NCI-H510A treated with DMSO at 0.1 percent for 48 hours (cell line): ENCODE data around the gene ATF7.
A peak's percentile ranks its signal among the peaks of the same experiment; 100 is the strongest.

ENCODE experiments used
- DNase-seq: peaks from one replicate; lab custom pipeline; 2025; lab: John Stamatoyannopoulos, UW

ATF7 gene

DNA sequence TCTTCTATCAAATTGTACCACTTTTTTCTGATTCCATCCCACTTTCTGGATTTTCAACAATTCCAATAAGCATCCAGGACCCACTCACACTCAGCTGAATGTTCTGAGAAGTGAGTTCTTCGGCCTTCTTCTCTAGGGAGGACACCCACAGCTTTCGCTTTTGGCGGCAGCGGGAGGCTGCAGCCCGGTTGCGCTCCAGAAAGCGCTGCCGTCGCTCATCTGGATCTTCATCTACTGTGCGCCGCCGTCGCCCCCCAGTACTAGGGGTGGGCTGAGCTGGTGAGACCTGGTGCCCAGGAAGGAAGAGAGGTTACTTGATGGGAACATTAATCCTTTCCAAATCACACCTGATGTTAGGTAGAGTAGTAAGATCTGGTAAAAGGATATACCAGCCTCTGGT is 101.7 kb downstream of the ATF7 start:
- DNase-seq, result no peak

DNA sequence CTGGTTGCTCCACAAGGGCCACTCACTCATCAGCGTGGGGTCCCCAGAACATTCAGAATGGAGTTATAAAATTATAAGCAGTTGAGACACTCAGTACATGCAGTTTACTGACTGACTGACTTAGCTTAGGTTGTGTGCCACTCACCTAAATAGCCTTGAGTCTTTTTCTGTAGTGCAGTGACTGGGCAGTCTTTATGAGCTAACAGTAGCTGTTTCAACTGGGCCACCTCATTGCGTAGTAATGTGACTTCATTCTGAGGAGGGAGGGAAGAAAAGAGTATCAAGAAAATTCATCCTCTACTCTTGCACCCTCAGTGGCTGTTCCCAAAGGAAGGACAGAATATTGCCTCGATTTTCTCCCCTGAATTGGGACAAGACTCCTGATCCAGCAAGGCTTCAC is 103.1 kb downstream of the ATF7 start:
- no peak for DNase-seq

DNA sequence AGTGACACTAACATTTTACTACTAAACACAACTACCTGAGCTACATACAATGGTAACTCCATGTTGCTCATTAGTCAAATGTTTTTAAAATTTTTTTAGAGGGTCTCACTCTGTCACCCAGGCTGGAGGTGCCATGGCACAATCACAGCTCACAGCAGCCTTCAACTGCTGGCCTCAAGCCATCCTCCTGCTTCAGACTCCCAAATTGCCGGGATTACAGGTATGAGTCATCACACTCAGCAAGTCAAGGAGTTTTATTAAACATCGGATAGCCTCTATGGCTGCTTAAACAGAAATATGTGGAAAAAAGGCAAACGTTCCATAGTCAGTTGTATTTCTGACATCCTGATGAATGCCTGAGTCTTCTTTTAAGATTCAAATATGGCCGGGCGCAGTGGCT is 107.8 kb downstream of the ATF7 start:
- DNase-seq, result no peak

DNA sequence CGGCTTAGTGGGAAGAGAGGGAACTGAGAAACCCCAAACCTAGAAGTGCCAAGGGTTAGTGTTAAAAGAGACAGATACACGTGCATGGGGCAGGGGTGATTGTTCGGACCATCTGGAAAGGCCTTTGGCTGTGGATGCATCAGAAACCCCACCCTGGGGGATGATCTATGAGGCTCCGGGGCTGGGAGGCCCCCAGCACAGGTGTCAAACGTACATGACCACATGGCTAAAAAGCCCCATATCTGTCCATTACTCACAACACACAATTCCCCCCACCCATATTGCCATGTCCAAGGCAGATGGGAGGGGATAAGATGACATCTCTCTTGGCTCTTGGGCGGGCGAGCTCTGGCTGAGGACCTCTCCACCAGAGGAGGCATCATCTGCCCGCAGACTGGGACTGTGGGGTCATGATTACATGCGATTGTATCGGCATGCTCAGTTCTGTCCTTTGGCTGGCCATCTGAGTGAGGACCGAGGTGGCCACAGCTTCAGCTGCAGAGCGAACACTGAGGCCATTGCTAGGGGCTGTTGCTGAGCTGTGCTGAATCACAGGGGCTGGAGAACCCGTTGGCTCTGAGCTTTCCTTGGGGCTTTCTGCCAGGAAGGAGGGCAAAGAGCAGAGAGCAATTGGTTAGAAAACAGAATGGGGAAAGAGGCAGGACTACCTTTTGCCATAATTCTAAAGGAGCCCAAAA is 109.3 kb downstream of the ATF7 start:
- no peak for DNase-seq

DNA sequence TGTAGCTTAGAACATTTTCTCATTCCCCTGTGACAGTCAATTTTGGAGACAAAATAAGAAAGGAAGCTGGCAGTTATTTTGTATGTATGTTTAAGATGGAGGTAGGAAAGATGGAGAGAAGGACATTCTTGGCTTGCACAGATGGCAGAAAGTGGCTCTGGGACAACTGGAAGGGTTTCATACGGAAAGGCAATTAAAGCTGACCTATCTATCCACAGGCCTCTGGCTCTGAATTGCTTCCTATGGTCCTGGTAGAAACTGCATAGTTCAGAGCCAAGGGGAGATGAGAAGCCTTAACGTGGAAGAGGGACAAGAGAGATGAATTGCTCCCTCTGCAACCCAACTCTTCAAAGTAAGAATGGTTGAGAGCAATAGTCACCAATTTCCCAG is 110.9 kb downstream of the ATF7 start:
- no peak for DNase-seq

DNA sequence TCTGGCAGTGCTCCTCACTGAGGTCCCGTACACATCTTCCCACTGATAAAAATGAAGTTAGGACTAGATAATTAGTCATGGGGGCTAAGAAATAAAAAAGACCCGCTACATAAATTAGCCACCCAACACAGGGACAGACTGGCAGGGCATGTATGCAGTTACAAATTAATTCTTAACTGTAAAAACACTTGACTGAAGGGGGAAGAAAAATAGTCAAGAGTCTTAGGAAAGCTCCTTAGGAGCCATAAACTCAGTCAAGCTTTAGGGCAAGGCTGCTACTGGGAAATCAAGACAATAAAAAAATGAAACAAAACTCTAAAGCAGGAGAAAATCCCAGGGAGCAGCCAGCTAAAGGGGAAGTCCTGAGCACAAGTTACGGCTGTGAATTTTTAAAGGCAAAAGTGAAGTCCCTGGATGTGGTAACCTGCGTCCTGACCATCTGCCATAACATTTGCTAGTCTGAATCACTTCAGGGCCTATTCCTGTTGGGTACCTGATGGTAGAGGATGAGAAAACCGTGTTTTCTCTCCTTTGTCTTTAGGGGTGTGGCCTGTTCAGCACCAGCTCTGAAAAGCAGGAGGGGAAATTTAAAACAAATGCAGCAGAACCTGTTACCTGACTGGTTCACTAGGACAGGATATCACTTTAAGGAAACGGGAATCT is 111.4 kb downstream of the ATF7 start:
- DNase-seq, result no peak

DNA sequence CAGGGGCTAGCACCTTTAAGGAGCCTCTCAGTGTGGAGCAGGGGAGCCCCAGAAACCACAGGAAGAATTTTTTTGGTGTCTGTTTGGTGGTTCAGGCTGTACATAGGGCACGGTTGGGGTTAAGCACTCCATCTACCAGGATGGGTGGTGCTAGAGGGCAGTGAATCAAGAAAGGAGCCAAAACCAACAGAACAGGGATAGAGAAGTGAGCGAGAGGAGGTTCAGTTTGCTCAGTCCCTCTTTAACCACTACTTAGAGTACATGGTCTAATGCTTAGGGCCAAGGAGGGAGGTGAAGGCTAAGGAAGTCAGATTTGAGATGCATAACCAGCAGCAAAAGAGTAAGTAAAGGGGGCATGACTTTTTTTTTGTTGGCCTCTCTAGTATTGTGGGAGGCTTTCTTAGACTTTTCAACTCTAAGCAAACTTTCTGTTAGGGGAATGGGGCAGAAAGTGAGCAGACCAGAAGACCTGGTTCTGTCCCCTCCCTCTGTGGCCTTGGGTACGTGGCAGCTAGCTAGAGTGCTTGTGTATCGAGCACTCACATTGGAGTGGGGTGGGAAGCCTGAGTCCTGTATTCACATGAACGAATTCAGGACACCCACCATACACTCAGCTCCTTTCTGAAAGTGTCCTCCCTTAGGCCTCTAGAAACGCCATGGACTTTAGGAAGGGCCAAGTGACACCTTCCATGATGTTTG is 112.3 kb downstream of the ATF7 start:
- no peak for DNase-seq

DNA sequence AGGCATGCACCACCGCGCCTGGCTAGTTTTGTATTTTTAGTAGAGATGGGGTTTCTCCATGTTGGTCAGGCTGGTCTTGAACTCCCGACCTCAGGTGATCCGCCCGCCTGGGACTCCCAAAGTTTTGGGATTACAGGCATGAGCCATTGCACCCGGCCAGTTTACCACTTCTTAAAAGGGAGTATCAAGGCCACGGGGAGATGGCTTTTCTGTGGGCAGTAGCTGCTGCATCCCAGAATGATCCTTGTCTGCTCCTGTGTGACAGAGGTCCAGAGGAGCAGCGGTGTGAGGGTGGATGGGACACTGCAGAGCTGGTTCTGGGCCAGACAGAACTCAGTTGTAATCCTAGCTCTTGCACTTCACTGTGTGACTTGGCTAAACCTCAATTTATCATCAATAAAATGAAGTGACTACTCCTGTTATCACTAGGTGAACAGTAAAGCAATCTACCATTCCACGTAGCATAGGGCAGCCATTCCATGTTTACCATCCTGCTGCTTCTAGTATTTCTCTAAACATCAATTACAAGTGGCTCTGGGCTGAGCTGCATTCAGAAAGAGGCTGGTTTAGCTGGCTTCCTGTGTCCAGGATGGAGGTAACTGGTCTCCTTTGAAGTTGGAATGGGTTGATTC is 115.9 kb downstream of the ATF7 start:
- no peak for DNase-seq

DNA sequence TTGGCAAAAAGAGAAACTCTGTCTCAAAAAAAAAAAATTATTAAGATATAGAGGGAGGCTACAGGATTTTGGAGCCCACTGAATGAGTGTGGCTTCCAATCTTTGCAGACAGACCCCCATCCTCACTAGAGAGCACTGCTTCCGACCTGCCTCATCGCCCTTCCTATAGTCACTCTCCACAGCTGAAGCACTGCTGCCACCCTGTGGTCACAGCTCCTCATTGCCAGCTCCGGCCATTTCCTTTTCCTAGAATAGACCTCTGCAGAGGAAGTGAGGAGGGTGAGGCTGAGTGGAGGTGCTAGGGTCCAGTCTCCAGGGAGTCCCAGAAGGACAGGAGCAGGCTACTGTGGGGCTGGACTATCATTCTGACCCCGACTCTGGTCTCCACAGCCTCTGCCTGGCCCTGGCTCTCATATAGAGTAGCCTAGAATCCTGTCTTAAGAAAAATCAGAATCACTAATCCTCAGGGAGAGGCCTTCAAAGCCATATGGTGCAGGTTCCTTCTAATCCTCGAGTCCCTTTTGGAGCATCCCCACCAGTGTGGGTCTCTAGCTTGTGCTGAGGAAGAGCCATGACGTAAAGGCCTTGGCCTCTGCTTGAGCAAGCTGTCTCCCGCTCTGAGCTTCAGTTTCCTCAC is 117.5 kb downstream of the ATF7 start:
- DNase-seq, result peak; percentile 91

DNA sequence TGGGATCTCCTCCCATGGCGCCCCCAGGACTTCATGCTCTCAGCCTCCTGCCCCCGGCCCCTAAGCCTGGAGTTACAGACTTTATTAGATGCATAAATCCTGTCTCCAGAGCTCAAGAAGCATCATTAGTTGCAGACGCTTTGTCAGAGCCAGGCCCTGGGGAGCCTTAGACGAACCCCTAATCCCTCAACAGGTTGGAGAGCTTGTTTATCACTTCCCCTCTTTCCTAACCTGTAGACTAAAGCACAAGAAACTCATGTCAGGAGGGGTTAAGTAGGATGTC is 118.6 kb downstream of the ATF7 start:
- DNase-seq, result no peak

DNA sequence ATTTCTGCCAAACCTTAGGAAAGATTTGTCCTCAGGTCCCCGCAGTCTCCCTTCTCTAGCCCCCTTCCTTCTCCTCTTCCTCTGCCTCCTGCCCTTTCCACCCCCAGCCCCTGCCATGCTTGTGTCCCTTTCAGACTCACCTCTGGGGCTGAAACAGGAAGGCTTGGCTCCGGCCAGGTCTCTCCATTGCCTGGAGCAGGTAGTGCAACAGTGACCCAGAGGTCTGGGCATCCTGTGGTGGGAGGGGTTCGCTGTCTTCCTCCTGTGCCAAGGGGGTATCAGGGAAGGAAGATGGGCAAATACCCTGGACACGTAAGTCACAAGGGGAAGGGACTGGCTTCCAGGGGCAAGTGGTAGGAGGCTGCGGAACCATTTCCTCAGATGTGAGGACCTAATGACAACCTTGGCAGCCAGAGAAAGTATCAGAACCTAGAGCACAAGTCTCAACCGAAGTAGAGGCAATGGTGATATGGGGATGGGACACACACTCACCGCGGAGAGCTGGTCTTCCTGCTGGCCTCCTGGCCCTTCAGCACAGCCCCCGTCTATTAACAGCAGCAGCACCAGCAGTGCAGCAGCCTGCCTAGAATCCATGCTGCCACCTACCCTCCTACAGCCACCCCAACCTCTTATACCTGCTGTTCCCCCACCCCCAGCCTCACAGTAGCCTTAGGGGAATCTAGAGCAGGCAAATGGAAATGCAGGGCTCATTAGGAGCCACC is 119.1 kb downstream of the ATF7 start, which contains the start of gene NPFF:
NPFF (minus strand) TSS at position 604 of the 722 bp plus-strand sequence; CDS start at position 594, 10 bp downstream.
- no peak for DNase-seq

DNA sequence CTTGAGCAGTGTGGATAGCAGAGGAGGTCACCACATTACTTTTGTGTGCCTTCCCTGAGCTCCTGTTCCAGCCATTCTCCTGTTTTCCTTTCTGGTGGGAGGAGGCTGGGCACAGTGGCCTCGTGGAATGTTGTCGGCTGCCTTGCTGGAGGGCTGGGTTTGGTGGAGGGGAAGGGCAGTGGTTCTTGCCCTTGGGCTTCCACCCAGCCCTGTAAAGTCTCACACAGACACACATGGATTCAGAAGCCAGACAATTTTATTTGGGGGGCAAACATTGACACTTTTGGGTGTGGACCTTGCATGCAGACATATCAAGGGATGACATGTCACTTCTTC is 119.8 kb downstream of the ATF7 start:
- DNase-seq, result no peak

DNA sequence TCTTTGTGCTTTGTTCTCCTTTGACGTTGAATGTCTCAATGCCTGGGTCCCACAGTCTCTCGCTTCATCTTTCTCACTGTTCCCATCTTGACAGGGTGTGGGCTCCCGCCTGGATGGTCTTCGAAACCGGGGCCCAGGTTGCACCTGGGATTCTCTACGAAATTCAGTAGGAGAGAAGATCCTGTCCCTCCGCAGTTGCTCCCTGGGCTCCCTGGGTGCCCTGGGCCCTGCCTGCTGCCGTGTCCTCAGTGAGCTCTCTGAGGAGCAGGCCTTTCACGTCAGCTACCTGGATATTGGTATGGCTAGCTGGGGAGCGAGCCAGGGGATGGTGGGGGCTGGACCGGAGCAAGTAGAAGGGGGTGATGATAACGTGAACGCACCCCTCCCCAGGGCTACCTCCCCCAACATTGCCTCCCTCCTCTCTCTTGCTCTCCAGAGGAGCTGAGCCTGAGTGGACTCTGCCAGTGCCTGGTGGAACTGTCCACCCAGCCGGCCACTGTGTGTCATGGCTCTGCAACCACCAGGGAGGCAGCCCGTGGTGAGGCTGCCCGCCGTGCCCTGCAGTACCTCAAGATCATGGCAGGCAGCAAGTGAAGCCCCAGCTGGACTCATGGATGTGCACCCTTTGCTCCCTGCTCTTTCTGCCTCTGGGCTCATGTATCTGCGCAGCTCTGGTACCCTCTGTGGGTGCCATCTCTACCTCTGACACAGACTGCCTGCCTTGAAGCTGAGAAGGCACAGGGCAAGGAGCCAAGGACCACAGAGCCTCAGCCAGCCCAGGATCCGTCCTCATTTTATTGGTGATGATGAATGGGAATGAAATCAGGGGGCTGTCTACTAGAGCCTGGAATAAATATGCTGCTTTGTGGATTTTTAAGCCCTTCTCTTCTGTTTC is 120.4 kb downstream of the ATF7 start:
- DNase-seq, result no peak

DNA sequence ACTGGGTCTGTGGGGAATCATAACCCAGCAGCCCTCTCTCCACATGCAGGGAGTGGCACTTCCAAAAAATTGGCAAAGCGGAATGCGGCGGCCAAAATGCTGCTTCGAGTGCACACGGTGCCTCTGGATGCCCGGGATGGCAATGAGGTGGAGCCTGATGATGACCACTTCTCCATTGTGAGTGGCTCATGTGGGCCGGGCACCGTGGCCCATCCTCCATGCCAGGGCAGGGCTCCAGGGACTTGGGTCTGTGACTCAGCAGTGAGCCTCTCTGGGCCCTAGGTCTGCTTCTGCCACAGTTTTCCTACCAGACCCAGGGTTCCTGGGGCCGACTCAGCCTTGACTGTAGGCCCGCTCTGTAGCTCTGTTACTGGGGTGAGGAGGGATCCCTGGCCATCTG is 121.1 kb downstream of the ATF7 start:
- no peak for DNase-seq

DNA sequence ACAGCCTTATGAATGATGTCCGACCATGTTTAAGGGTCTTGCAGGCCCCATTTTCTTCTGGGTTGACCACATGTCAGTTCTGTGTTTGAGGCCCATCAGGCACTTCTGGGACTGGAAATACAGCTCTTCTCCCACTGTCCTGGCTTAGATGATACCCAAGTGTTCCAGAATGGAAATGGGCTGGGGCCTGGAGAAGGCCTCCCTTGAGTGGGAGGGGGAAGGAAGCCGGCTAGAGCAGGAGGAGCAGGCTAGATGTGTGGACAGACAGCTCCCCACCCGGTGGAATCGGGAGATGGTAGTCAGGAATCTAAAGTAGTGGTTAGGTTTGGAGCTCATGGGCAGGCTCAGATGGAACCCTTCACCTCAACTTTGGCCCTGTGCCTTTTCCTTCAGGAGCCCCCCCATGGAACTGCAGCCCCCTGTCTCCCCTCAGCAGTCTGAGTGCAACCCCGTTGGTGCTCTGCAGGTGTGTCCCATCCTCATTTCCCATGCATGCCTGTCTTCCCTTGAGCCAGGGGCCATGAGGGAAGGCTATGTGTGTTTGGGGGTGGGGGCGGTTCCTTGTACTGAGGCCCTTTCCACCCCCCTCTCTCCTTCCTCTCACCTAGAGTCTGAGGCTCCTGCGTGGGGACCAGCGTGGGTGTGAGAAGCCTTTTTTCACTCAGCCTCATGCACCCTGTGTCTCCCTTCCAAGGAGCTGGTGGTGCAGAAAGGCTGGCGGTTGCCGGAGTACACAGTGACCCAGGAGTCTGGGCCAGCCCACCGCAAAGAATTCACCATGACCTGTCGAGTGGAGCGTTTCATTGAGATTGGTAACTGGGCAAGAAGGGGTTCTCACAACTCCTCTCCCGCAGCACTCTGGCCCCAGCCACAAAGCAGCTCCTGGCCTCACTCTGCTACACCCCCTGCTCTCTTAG is 121.9 kb downstream of the ATF7 start:
- no peak for DNase-seq

DNA sequence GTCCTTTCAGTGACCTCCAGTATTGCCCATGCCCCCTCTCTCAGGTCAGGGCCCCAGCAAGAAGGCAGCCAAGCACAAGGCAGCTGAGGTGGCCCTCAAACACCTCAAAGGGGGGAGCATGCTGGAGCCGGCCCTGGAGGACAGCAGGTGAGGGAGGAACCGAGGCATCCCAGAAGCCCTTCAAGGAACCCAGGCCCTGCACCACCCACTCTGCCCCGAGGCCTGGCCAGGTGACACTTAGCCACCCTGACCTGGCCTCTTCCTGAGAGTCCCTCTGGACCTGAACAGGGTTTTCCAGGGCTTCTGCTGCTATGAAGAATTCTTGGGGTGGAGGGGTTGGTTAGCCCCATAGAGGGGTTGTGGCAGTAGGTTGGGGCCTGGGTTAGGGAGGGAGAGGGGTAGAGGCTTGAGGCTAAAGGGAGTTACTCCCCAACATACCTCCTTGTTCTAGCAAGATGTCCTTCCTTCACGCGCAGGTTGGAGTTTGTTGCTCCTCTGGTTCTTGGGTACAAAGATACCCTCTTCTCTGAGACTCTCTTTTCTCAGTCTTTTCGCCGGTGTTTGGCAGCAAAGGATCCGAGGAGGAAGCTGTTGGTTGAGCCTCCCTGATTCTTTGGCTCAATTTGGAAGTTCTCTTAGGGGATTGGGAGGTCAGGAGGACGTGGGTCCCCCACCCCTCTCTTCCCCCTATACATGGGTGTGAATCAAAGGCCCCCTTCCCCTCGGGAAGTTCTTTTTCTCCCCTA is 123.0 kb downstream of the ATF7 start:
- DNase-seq, result no peak

DNA sequence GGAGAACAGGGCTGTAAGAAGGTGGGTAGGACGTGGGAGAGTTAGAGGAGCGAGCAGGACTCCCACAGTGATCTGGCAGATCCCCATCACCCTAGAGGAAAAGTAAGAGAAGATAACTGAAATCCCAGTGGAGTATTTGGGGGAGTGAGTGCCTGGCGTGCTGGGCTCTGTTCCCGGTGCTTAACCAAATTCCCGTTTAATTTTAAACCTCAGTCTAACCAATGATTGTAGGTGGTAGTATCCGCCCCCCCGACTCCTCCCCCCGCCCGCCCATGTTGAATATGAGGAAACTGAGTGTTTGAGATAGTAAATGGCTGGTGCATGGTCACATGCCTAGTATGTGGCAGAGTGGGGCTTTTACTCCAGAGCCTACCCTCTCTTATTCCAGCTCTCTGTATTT is 123.9 kb downstream of the ATF7 start:
- no peak for DNase-seq

DNA sequence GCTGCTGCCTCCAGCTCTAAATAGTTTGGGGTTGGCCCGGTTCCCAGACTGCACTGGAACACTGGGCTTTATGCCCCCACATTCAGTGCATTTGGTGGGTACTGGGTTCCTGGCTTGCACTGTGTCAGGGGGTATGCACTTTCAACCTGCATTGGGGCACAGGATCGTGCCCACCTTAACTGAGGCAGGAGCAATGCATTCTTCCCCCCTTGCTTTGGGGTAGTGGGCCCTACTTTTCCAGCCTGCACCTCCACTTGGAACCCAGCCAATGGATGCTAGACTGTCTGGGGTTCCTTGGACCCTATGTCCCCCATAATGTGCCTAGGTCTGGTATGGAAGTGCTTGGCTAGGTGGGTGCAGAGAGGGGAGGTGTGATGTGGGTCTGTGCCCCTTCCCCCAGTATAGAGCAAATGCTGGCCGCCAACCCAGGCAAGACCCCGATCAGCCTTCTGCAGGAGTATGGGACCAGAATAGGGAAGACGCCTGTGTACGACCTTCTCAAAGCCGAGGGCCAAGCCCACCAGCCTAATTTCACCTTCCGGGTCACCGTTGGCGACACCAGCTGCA is 124.5 kb downstream of the ATF7 start:
- DNase-seq, result no peak
